HG03103 (cell line): ENCODE results near the gene GULP1.
"Not testable (repeated sequence)": the region's sequence is repeated elsewhere in the genome, so short reads cannot be mapped to it uniquely, and the experiment has no call there.

Source experiments
- ATAC-seq: cut with Tn5 transposase; IDR thresholded peaks from one replicate; pipeline ENCODE4 v1.9.1; 2021; ENCODE audit warnings: low read depth; ENCODE audit not compliant: unreplicated experiment

Gene GULP1

GRCh38 chr2:188580738-188581137 is 289.1 kb downstream of the GULP1 start:
- ATAC-seq = no peak

GRCh38 chr2:188582211-188582610 is 290.5 kb downstream of the GULP1 start:
- ATAC-seq = no peak

- no peak for ATAC-seq
Observed at GRCh38 chr2:188588235-188588634, 296.6 kb downstream of the GULP1 start.

GRCh38 chr2:188596054-188596453 is 304.4 kb downstream of the GULP1 start:
- no peak for ATAC-seq

GRCh38 chr2:188598551-188598950 is 306.9 kb downstream of the GULP1 start:
- no peak for ATAC-seq

- ATAC-seq = no peak
Observed at GRCh38 chr2:188599140-188599539, 307.5 kb downstream of the GULP1 start.

- no peak for ATAC-seq
Observed at GRCh38 chr2:188600536-188601210, 309.0 kb downstream of the GULP1 start.

- ATAC-seq = no peak
Observed at GRCh38 chr2:188601391-188601790, 309.7 kb downstream of the GULP1 start.

- ATAC-seq = no peak
Observed at GRCh38 chr2:188601927-188602326, 310.3 kb downstream of the GULP1 start.

- ATAC-seq = no peak
Observed at GRCh38 chr2:188604579-188604978, 312.9 kb downstream of the GULP1 start.

GRCh38 chr2:188605609-188606584 is 314.2 kb downstream of the GULP1 start:
- not testable (repeated sequence) for ATAC-seq

- not testable (repeated sequence) for ATAC-seq
Observed at GRCh38 chr2:188606596-188606995, 314.9 kb downstream of the GULP1 start.

- ATAC-seq = no peak
Observed at GRCh38 chr2:188607501-188607900, 315.8 kb downstream of the GULP1 start.

GRCh38 chr2:188609321-188610049 is 317.8 kb downstream of the GULP1 start:
- ATAC-seq = no peak

- ATAC-seq = no peak
Observed at GRCh38 chr2:188610050-188610444, 318.4 kb downstream of the GULP1 start.

GRCh38 chr2:188610827-188611226 is 319.2 kb downstream of the GULP1 start:
- no peak for ATAC-seq

- ATAC-seq = no peak
Observed at GRCh38 chr2:188619146-188619545, 327.5 kb downstream of the GULP1 start.

GRCh38 chr2:188620916-188621315 is 329.2 kb downstream of the GULP1 start:
- ATAC-seq = no peak

- ATAC-seq = no peak
Observed at GRCh38 chr2:188622601-188623260, 331.1 kb downstream of the GULP1 start.

GRCh38 chr2:188623995-188624643 is 332.4 kb downstream of the GULP1 start:
- no peak for ATAC-seq
